HTR-8/SVneo (cell line): ENCODE measurements around the gene ERMN.
A peak's percentile ranks its signal among the peaks of the same experiment; 100 is the strongest.

Source experiments
- DNase-seq: peaks from one replicate; pipeline ENCODE4 v3.0.0; 2011; ENCODE audit warnings: low spot score, mixed read lengths; ENCODE audit not compliant: insufficient read length
- FAIRE-seq: peaks from 2 replicates; lab custom pipeline; 2011; peaks lifted over from hg19 to GRCh38; lab: Jason Lieb, UNC

ERMN gene

GRCh38 chr2:157333304-157334047 is 7.9 kb upstream of the ERMN start:
- no peak for DNase-seq
- FAIRE-seq: no peak

GRCh38 chr2:157329524-157329923 is 3.9 kb upstream of the ERMN start:
- FAIRE-seq (no peak), DNase-seq (no peak)

- DNase-seq (peak; percentile 58), FAIRE-seq (no peak)
Observed at GRCh38 chr2:157327621-157328500, 2.2 kb upstream of the ERMN start.

GRCh38 chr2:157327200-157327599 is 1.6 kb upstream of the ERMN start:
- DNase-seq (no peak), FAIRE-seq (no peak)

- FAIRE-seq (no peak), DNase-seq (no peak)
Observed at GRCh38 chr2:157326698-157327097, 1.1 kb upstream of the ERMN start.

GRCh38 chr2:157324331-157324843 is 1.2 kb downstream of the ERMN start:
- FAIRE-seq (no peak), DNase-seq (no peak)

- DNase-seq (no peak), FAIRE-seq (no peak)
Observed at GRCh38 chr2:157322432-157322831, 3.2 kb downstream of the ERMN start.

GRCh38 chr2:157321466-157321865 is 4.2 kb downstream of the ERMN start:
- FAIRE-seq (no peak), DNase-seq (no peak)

GRCh38 chr2:157320409-157320808 is 5.2 kb downstream of the ERMN start:
- no peak for DNase-seq
- FAIRE-seq: no peak

GRCh38 chr2:157319795-157320194 is 5.8 kb downstream of the ERMN start:
- FAIRE-seq (no peak), DNase-seq (no peak)

- no peak for FAIRE-seq
- DNase-seq: no peak
Observed at GRCh38 chr2:157318884-157319283, 6.7 kb downstream of the ERMN start.

- FAIRE-seq (no peak), DNase-seq (no peak)
Observed at GRCh38 chr2:157315901-157316300, 9.7 kb downstream of the ERMN start.

- FAIRE-seq (no peak), DNase-seq (no peak)
Observed at GRCh38 chr2:157312866-157313486, 12.6 kb downstream of the ERMN start.

- DNase-seq (no peak), FAIRE-seq (no peak)
Observed at GRCh38 chr2:157311706-157312105, 13.9 kb downstream of the ERMN start.

GRCh38 chr2:157309878-157310277 is 15.7 kb downstream of the ERMN start:
- DNase-seq: no peak
- no peak for FAIRE-seq

- no peak for DNase-seq
- no peak for FAIRE-seq
Observed at GRCh38 chr2:157307021-157307420, 18.6 kb downstream of the ERMN start.

GRCh38 chr2:157305723-157306110 is 19.9 kb downstream of the ERMN start:
- FAIRE-seq (no peak), DNase-seq (no peak)

GRCh38 chr2:157304811-157305722 is 20.6 kb downstream of the ERMN start:
- FAIRE-seq (no peak), DNase-seq (no peak)

GRCh38 chr2:157303612-157304011 is 22.0 kb downstream of the ERMN start:
- DNase-seq (no peak), FAIRE-seq (no peak)
